ENCODE measurements around the gene EIF2AK3. TPM values are rescaled to one million over a fixed set of nuclear protein-coding genes. Genes with fewer than 3 reads are reported as not detected.

Gene EIF2AK3
- total RNA-seq, 1 donor from 2014 or later: 8.2 TPM

DNA sequence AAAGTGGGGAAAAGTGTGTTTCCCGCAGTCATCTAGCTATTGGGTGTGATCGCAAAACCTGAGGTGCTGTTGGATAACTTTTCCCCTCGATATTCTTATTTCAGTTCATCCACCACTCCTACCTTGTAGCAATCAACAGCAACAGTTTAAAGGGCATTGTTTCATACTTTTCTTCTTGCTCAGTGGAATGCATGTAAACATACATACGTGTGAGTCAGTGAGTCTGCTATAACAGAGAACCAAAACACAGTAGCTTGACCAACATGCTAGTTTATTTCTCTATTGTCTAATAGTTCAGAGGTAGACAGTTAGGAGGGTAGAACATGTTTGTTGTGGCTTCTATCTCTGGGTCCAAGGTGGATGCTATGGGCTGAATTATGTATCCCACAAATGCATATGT, 97.2 kb downstream of the EIF2AK3 start:
- Histone ChIP-seq H3K27me3 (ENCODE audit: low read depth) (peaks cover 22% of the 10 kb centered on the region), H3K9me3 (replicated peaks) (no peaks in the 10 kb centered on the region), H3K4me1 (no peaks in the 10 kb centered on the region), H3K36me3 (no peaks in the 10 kb centered on the region), H3K27ac (replicated peaks) (no peak overlapping the region), H3K4me3 (no peak overlapping the region)
- DNase-seq: no peak
- intact Hi-C loops (cut with micrococcal nuclease): no loop called here
- TF ChIP-seq, protein P1, sequence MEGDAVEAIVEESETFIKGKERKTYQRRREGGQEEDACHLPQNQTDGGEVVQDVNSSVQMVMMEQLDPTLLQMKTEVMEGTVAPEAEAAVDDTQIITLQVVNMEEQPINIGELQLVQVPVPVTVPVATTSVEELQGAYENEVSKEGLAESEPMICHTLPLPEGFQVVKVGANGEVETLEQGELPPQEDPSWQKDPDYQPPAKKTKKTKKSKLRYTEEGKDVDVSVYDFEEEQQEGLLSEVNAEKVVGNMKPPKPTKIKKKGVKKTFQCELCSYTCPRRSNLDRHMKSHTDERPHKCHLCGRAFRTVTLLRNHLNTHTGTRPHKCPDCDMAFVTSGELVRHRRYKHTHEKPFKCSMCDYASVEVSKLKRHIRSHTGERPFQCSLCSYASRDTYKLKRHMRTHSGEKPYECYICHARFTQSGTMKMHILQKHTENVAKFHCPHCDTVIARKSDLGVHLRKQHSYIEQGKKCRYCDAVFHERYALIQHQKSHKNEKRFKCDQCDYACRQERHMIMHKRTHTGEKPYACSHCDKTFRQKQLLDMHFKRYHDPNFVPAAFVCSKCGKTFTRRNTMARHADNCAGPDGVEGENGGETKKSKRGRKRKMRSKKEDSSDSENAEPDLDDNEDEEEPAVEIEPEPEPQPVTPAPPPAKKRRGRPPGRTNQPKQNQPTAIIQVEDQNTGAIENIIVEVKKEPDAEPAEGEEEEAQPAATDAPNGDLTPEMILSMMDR (IDR thresholded peaks at IDR 0.05; ENCODE audit: borderline replicate concordance): no peak

DNA sequence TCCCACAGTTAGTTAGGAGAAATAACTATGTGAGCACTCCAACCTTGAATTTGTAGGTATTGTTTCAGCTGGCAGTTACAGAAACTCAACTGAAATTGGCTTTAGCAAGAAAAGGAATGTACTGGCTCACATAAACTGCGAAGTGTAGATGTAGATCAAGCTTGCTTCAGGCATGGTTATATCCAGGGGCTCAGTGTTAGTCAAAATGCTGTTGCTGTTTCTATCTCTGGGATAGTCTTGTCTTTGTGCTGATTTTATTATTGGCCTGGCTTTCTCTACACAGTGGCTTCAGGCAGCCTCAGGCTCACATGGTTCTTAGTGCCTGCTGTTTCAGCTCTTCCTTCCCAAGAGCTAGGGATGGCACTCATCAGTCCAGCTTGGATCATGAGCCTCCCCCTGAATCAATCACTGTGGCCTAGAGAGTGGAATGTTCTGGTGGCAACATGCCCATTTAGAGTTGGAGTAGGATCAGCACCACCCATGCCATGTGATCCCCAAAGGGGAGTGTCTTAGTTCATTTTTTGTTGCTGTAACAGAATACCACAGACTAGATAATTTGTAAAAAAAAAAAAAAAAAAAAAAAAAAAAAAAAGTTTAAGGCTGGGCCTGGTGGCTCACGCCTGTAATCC, 105.7 kb downstream of the EIF2AK3 start:
- Histone ChIP-seq H3K27me3 (ENCODE audit: low read depth) (peaks cover 19% of the 10 kb centered on the region), H3K4me1 (no peaks in the 10 kb centered on the region), H3K27ac (replicated peaks) (no peak overlapping the region), H3K4me3 (no peak overlapping the region), H3K36me3 (no peaks in the 10 kb centered on the region), H3K9me3 (replicated peaks) (no peaks in the 10 kb centered on the region)
- intact Hi-C loops (cut with micrococcal nuclease): no loop called here
- TF ChIP-seq, protein P1 (IDR thresholded peaks at IDR 0.05; ENCODE audit: borderline replicate concordance): no peak
- DNase-seq: no peak

DNA sequence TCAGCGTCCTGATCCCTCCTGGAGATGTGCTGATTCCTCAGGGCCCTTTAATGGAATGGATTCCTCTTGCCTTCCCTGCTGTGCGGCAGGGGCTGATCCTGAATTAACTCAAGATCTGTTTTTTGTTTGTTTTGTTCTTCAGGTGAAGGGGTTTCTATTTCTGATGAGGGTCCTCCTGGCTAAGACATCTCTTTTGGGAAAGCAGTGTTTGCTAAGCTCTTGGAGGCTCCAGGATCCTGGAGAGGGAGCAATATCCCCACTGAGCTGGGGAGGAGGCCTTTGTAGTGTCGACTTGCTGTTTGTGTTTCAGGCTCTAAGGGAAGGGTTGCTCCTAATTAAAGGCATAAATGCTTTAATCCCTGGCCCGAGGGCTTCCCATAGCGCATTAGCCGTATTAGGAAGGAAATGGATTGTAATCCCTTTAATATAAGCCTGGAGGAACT, 109.5 kb downstream of the EIF2AK3 start:
- intact Hi-C loops (cut with micrococcal nuclease): no loop called here

More for the DNA sequence above, 109.5 kb downstream of the EIF2AK3 start:
- Histone ChIP-seq H3K9me3 (replicated peaks) (peaks cover 11% of the 10 kb centered on the region), H3K4me1 (no peaks in the 10 kb centered on the region), H3K27me3 (ENCODE audit: low read depth) (peaks cover 41% of the 10 kb centered on the region), H3K4me3 (no peak overlapping the region), H3K27ac (replicated peaks) (no peak overlapping the region), H3K36me3 (no peaks in the 10 kb centered on the region)
- no peak for DNase-seq
- TF ChIP-seq, protein P1 (IDR thresholded peaks at IDR 0.05; ENCODE audit: borderline replicate concordance): no peak

Other genes with a start within 250 kb of the EIF2AK3 start
- gene FOXI3, start 174.8 kb downstream of the EIF2AK3 start, total RNA-seq: not detected
- gene RPIA, start 64.2 kb upstream of the EIF2AK3 start, total RNA-seq: 18.0 TPM